HG03520 (cell line): ENCODE results near the gene PIKFYVE.
"Not testable (repeated sequence)": the region's sequence is repeated elsewhere in the genome, so short reads cannot be mapped to it uniquely, and the experiment has no call there.

Experiments used
- ATAC-seq: cut with Tn5 transposase; IDR thresholded peaks from one replicate; pipeline ENCODE4 v1.9.1; 2021; ENCODE audit warnings: mild to moderate bottlenecking, moderate library complexity; ENCODE audit not compliant: unreplicated experiment

PIKFYVE gene

DNA sequence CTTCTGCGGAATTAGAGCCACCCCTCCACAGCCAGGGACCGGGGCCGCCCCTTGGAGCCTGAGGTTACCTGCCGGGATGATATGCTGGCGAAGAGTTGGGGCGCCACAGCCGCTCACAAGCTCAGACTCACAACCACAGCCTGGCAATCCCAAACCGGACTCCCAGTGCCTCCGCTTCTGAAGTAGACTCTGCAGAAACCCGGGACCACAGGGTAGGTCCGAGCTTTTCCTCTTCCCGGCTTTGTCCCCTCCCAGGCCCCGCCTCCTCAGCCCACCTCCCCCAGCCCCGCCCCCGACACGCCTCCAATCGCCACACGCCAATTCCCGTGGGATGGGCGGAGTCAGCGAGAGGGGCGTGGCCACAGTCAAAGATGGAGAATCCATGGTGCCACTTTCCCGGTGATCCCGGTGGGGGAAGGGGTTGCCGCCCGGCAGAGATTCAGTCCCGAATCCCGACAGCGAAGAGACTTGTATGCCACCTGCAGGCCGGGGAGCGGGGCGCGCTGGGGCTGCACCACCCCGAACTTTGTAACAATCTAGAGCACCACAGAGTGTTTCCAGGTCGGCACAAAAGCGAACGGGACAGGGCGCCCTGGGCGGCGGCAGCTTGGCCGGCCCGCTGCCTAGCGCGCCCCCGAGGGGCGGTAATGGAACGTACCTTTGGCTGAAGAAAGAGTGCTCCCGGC, 11.0 kb upstream of the PIKFYVE start, which contains the start of gene IDH1:
Gene IDH1 (minus strand): TSS at position 201 of the 686 bp plus-strand sequence. CDS start 3,520 bp downstream, outside the sequence.
- ATAC-seq, result peak; percentile 71

DNA sequence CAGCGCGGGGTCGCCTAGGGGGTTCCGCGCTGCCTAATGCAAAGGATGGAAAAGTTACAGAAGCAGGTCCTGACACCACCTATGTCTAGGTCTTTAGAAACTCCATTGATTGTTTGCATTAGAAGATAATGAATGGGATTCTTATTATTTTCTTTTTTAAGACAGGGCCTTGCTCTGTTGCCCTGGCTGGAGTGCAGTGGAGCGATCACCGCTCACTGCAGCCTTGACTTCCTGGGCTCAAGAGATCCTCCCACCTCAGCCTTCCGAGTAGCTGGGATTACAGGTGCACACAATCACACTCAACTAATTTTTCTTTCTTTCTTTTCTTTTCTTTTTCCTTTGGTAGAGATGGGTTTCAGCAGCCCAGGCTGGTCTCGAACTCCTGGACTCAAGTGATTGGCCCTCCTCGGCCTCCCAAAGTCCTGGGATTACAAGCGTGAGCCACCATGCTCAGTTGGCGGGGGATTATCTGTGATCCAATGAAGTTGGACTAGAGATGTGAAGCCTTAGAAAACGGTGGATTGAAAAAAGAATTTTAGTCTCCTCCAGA, 10.4 kb upstream of the PIKFYVE start:
- ATAC-seq, result peak; percentile 9

DNA sequence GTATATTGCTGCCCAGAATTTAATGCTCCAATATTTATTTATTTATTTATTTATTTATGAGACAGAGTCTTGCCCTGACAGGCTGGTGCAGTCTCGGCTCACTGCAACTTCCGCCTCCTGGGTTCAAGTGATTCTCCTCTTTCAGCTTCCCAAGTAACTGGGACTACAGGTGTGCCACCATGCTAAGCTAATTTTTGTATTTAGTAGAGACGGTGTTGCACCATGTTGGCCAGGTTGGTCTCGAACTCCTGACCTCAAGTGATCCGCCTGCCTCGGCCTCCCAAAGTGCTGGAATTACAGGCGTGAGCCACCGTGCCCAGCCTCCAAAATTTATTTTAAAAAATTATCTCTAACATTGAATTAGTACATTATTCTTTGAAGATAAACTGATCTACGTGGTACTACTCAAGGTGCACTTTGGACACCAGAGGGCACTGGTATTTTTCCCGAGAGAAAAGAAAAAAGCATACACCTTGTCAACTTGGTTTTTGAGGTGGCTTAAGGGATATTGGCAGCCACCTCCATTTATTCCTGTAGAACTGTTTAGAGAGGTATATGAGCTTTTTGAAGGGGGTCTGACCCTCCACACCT, 9.8 kb upstream of the PIKFYVE start:
- ATAC-seq, result no peak

DNA sequence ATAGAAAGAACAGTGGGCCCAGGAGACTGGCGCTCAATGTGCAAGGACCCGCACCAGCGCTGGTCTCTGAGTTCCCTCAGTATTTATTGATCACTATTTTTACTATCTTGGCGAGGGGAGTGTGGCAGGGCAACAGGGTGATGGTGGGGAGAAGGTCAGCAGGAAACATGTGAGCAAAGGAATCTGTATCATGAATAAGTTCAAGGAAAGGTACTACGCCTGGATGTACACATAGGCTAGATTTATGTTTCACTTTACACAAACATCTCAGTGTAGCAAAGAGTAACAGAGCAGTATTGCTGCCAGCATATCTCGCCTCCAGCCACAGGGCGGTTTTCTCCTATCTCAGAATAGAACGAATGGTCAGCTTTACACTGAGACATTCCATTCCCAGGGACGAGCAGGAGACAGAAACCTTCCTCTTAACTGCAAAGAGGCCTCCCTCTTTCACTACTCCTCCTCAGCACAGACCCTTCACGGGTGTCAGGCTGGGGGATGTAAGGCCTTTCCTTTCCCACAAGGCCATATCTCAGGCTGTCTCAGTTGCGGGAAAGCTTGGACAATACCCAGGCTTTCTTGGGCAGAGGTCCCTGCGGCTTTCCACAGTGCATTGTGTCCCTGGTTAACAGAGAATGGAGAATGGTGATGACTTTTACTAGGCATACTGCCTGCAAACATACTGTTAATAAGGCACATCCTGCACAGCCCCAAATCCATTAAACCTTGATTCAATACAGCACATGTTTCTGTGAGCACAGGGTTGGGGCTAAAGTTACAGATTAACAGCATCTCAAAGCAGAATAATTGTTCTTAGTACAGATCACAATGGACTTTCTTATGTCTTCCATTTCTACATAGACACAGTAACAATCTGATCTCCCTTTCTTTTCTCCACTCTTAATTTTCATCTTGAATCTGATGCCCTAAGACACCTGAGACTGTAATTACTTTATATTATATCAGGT, 8.9 kb upstream of the PIKFYVE start:
- not testable (repeated sequence) for ATAC-seq

DNA sequence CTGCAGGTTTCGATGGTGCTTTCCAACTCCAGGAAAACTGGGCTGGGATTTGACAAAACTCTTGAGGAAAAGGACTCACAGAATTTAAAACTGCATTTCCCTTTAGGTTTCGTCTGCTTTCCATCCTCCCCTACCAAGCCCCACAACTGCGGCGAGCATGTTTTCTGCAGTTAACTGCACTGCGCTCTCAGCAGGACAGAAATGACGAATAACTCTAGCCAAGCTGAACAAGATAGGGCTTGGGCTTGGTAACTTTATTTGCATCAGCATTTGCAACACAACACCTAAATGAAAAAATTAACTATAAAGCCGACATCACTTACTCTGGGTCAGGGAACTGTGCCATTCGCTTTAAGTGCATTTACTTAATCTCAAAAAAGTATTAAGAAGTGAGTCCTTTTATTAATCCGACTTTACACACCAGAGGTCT, 669 bp upstream of the PIKFYVE start:
- peak; percentile 42 for ATAC-seq

DNA sequence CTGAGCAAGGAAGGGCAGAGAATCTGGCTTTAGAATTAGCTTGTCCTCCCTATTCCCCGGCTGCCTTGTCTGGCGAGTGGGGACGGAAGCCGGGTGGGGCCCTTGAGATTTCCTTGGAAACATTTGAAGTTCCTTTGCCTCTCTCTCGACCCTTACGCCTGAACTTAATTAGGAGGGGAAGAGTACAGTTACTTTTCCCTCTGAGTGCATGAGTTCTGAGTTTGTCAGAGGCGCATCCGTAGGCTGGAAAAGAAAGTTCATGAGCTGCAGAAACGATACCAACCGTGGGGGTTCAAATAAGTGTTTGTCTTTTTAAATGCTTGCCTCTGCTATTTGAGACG, 468 bp downstream of the PIKFYVE start:
- ATAC-seq, result peak; percentile 4

DNA sequence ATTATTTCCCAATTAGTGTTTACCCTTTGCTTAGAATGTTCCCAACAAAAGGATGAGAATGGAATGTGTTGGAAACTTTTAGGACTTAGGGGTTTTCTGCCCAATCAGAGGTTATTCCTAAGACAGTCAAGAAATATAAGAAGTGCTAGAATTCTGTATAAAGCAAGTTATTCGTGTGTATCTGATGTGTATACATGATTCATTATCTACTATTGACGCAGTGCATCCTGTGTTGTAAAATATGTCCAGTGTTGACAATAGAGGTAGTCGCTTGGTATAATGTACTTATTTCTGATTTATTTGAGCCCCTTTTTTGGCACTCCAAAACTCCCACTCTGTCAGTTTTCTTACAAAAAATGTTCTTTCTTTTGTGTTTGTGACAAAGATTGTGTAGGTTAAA, 881 bp downstream of the PIKFYVE start:
- ATAC-seq, result no peak

DNA sequence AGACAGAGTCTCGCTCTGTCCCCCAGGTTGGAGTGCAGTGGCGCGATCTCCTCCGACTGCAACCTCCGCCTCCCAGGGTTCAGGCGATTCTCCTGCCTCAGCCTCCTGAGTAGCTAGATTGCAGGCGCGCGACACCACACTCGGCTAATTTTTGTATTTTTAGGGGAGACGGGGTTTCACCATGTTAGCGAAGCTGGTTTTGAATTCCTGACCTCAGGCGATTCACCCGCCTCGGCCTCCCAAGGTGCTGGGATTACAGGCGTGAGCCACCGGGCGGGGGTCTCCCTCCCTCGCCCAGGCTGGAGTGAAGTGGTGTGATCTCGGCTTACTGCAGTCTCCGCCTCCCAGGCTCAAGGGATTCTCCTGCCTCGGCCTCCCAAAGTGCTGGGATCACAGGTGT, 1.5 kb downstream of the PIKFYVE start:
- ATAC-seq, result not testable (repeated sequence)

DNA sequence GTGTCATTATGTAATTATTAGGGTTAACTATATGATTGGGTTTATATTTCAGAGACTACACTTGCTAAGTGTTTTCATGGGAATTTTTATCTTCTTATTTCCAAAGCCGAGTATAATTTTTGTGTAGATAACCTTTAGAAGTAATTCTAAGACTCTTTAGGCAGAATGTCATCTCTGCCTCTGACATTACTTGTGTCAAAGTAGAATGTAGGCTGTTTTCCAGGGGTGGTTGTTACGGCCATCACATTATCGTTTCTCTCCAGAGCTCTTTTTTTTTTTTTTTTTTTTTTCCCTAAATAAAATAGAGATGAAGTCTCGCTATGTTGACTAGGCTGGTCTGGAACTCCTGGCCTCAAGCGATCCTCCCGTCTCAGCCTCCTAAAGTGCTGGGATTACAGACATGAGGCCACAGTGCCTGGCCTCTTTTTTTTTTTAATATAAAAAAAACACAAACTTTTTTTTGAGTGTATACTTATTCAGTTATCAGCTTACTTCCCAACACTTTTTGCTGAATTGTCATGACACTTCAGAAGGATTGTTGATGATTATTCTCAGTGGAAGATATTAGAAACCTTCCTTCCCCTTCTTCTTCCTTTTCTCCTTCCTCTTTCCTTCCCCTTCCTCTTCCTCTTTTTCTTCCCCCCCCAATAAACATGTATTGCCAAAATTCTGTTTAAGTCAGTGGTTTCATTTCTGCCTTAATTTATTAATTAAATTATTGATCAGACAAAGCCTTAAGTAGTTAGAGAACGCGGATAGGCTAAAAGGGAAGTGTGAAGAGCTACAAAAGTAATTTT, 2.3 kb downstream of the PIKFYVE start:
- ATAC-seq, result no peak

DNA sequence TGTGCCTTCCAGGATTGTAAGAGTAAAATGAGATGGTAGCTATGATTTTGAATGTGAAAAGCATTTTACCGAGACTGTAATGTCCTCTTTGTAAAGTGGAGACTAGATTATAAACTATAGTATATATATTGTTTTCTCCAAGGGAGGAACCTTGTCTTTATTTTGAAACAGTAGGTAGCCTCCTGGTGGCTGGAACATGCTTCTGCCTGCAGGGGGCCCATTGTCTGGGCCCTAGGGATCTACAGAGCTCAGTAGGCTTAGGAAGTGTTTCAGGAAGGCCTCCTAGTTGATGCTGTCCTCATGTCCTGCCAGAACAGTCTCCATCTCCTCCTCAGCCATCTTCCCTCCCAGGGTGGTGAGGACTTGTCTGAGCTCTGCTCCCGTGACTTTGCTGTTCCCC, 3.0 kb downstream of the PIKFYVE start:
- no peak for ATAC-seq

DNA sequence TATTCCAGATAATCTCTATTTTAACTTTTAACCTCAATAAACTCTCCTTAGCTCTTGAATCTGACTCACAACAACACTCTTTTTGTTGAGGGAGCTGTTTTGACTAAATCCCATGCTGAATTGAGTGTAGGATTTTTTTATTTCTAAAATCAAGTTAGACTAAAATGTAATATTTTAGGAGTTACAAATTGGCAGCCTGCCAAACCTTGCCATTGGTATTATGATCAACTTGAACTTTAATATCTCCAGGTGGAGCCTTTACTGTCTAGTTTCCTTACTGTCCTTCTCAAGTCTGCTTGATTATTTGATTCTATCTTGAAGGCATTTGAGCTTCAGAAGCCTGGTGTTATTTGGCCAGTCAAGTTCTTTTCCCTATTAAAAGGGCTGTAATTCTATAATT, 8.7 kb downstream of the PIKFYVE start:
- no peak for ATAC-seq

DNA sequence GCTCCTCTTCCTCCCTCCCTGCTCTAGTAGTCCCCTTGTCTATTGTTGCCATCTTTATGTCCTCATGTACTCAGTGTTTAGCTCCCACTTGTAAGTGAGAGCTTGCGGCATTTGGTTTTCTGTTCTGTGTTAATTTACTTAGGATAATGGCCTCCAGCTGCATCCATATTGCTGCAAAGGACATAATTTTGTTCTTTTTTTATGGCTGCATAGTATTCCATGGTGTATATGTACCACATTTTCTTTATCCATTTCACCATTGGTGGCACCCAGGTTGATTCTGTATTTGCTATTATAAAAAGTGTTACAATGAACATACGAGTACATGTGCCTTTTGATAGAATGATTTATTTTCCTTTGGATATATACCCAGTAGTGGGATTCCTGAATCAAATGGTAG, 12.5 kb downstream of the PIKFYVE start:
- ATAC-seq, result no peak

DNA sequence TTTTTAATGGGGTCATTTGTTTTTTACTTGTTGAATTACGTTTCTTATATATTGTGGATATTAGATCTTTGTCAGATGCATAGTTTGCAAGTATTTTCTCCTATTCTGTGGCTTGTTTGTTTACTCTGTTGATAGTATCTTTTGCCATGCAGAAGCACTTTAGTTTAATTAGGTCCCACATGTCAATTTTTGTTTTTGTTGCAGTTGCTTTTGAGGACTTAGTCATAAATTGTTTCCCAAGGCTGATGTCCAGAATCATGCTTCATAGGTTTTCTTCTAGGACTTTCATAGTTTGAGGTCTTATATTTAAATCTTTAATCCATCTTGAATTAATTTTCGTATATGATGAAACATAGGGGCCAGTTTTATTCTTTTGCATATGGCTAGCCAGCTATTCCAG, 13.2 kb downstream of the PIKFYVE start:
- no peak for ATAC-seq

DNA sequence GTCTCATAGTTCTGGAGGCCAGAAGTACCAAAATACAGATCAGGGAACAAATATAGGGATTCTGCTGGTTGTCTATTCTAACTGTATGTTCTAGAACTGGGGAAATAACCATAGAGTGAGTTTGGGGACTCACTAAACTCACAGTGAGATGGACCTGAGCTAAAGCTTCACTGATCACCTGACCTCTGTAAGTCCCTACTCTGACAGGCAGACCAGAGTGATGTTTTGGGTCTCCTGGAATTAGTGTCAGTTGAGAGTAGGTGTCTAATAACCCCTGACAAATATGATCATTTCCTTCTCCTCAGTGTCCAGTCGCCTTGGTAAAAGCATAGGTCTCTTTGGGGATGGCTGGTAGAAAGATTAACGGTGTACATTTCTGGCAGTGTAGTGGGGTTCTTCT, 14.2 kb downstream of the PIKFYVE start:
- ATAC-seq, result no peak

DNA sequence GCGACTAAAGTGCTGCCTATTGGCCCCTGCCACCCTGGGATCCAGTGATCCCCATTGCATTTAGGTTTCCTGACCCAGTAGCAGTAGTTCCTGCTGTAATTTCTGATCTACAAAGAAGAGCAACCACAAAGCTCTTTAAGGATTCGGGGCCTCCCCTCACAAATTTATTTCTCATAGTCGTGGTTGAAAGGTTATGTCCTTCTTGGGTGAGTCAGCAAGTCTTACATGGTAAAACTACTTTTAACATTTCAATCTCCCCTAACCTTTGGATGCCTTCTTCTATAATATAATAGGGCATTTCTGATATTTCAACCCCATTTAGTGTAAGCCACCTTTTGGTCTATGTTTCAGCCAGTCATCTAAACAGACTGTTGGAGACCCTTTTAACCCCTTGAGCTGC, 14.9 kb downstream of the PIKFYVE start:
- no peak for ATAC-seq

DNA sequence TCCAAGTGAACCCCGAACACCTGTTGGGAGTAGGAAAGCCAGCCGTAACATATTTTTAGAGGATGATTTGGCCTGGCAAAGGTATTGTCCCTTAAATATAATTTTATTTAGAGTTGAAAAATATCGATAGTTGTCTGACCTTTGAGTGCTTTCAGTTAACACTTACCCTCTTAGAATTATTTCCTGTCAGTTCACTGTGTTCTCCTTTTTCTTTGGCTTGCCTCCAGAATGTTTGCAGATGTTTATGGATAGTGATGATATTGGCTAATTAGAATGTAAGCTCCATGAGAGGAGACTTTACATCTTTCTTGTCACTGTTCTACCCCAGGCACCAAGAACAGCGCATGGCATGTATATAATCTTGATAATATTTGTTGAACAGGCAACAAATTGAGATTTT, 19.8 kb downstream of the PIKFYVE start:
- ATAC-seq, result no peak

DNA sequence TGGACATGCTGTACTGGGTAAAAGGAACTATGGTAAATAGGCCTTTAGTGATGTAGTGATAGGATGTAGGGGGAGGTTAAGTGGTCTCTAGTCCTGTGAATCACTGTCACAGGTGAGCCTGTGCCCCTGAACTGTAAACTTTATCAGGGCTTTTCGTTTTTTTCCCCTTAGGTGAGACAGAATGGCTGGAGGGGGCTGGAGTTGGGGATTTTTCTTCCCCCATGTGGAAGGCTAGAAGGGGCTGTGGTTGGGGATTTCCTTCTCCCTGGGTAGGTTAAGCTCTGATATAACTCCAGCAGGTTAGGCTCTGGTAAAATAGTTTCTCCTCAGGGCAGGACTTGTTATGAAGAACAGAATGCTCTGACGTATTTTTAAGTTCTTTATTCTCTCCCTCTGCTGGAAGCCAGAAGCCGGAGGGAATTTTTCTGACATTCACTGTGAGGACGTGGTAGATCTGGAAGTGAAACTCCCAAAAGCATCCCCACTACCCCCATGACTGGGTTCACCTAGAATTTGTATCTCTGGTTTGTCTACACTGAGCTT, 28.5 kb downstream of the PIKFYVE start:
- peak; percentile 51 for ATAC-seq

DNA sequence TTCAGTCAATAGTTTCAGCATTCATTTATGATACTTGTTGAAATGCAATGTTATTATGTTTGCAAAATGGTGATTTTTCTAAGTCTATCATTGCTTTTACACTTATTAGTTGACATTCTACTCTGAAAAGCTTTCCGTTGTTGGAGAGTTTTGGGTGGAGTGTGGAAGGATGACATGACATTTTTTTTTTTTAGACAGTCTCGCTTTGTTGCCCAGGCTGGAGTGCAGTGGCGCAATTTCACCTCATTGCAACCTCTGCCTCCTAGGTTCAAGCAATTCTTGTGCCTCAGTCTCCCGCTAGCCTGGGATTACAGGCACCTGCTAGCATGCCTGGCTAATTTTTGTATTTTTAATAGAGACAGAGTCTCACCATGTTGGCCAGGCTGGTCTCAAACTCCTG, 29.8 kb downstream of the PIKFYVE start:
- ATAC-seq, result no peak

DNA sequence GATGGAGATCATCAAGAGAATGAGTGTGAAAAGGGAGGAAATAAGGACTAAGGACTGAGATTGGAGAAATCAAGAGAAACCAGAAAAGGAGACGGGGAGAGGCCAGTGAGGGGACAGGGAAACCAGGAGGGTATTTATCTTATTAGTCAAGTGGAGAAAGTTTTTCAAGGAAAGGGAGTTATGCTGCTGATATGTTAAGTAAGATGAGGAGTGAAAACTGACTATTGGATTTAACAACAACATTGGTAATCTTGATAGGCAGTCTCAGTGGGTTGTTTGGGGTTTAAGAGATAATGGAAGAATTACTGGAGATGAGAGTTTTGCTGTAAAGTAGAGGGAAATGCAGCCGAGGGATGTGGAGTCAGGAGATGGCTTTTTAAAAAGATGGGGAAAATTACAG, 30.6 kb downstream of the PIKFYVE start:
- no peak for ATAC-seq

DNA sequence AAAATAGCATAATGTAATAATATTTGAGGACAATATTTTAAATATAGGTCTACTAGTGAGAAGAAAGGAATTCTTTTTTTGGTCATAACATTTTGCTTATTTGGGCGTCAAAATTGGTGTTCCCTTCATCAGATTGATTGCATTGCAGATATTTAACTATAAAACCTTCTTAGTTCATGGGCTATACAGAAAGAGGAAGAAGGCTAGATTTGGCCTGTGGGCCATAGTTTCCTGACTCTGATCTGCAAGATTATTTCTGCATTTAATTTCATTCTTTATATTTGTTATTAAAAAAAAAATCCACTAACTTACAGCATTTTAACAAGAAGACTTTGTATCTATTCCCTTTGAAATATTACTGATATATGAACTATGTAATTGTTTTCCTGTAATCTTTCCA, 31.9 kb downstream of the PIKFYVE start:
- no peak for ATAC-seq
